HG03575 (cell line): Measurements from ENCODE around the gene HSH2D.
"Not testable (repeated sequence)": the region's sequence is repeated elsewhere in the genome, so short reads cannot be mapped to it uniquely, and the experiment has no call there.

Source experiments
- ATAC-seq: cut with Tn5 transposase; IDR thresholded peaks from one replicate; pipeline ENCODE4 v1.9.1; 2021; ENCODE audit not compliant: unreplicated experiment, insufficient number of reproducible peaks, low FRiP score; ENCODE audit errors: extremely low read depth

Gene HSH2D, protein sequence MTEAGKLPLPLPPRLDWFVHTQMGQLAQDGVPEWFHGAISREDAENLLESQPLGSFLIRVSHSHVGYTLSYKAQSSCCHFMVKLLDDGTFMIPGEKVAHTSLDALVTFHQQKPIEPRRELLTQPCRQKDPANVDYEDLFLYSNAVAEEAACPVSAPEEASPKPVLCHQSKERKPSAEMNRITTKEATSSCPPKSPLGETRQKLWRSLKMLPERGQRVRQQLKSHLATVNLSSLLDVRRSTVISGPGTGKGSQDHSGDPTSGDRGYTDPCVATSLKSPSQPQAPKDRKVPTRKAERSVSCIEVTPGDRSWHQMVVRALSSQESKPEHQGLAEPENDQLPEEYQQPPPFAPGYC

DNA sequence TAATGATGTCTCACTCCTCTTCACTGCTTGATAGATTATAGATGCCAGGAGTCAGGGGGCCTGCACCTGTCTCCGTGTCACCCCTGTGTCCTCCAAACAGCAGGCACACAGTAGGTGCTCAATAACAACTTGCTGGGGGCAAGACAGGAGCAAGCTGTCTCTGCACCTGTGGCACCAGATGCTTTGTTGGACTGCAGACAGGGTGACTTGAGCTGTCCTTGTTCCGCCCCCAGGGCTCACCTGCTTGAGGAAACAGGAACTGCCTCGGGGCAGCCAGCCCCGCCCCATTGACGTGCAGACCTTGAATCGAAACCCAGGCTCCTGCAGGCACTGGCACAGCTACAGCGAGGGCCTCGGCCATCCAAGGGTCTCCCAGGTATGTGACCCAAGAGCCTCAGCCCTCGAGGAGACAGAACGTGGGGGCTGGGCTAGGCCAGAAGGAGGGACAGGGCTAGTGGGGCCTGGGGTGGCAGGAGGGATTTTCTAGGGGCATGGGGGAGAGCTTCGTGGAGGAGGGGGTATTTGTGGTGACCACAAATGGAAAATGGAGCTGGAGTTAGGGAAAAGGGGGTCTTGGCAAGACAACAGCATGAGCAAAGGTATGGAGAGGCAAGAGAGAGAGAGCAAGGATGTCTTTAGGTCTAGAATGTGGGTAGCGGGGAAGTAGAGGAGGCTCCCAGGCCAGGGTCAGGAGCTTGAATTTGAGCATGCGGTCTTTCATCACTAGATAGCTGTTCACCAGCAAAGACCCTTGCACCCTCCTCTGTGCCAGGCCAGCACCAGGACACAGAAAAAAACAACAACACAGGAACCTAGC is at the start of gene HSH2D:
Gene HSH2D (plus strand): TSS at position 287 of the 817 bp plus-strand sequence. CDS start 5,066 bp downstream, outside the sequence.
- ATAC-seq, result no peak

DNA sequence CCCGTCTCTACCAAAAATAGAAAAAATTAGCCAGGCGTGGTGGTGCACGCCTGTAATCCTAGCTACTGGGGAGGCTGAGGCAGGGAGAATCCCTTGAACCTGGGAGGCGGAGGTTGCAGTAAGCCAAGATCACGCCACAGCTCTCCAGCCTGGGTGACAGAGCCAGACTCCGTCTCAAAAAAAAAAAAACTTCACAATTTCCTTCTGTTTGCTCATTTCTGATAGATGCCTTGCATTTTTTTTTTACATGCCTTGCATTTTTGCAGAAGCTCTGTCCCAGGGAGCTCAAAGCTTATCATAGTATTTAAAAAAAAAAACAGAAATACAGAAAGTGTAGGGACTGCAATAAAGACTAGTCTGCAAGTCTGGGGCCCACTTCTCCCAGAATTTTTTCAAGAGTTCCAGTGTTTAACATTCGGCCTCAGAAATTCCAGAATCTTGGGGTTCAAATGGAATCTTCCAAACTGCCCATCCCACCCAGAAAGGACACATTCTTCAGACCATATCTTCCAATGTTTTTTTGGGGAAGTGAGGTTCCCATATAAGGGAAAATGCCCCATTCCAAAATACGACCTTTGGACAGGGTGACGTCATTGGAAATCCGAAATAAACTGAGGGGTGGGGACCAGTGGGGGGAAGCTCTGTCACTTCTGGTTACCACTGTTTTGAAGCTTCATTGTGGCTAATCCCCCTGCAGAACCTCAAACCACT is 49.0 kb upstream of the HSH2D start:
- no peak for ATAC-seq

DNA sequence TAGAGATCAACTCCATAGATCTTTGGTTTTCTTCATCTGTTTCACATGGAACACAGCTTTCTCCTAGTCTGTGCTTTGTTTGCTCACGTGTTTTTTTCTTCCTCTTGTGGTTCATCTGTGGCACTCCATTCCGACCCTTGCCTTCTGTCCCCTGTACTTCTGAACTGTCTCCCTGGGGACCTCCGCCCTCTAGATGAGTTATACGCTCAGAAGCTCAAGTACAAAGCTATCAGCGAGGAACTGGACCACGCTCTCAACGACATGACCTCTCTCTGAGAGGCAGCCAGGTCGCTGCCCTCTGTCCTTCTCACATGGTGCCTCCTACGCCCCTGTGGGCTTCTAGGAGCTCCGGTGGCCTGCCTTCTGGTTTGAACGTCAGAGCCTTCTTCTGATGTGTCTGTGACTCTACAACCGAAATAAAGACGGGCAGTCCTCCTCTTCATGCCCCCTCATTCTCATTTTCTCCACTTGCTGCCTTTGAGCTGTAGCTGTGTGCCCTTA is 48.4 kb upstream of the HSH2D start:
- no peak for ATAC-seq

DNA sequence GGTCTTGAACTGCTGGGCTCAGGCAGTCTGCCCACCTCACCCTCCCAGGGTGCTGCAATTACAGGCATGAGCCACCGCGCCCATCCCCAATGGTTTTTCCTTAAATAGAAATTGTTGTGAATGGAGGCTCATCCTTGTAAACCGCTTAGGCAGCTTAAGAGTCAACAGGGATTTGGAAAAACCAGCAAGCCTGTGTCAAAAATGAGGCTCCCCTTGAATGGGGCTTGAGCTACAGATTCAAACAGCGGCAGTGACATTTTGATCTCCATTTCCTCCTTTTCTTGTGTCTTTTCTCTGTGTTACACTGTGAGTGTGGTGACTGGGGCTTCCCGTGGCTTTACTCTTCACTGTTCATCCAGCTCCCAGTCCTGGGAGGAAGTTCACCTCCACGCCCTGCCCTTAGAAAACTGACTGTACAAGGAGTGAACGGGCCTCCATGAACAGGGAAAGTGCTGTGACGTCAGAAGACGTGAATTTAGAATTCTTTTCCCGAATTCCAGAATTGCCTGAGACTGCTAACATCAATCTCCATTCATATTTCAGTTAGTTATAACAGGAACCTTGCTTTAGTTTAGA is 47.1 kb upstream of the HSH2D start:
- ATAC-seq, result no peak

DNA sequence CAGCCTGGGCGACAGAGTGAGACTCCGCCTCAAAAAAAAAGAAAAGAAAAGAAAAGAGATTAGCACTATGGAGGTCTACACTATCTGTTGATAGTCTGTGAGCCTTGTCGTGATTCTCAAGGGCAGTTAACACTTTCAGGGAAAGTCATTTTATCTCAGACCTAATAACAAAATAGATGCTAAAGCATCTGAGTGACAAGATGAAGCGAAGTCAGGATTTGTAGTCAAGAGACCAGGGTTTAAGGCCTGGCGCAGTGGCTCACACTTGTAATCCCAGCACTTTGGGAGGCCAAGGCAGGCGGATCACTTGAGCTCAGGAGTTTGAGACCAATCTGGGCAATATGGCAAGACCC is 45.1 kb upstream of the HSH2D start:
- ATAC-seq, result no peak

DNA sequence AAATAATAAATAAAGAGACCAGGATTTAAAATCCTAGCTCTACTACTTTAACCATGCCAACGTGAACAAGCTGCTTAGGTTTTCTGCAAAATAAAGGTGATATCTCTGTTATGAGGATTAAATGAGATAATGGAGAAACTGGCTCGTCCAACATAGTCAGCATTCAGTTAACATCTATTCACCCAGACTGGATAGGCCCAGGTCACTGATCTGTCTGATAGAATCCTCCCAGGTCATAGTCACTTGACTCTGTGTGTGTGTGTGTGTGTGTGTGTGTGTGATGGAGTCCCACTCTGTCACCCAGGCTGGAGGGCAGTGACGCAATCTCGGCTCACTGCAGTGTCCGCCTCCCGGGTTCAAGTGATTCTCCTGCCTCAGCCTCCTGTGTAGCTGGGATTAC is 44.7 kb upstream of the HSH2D start:
- no peak for ATAC-seq

DNA sequence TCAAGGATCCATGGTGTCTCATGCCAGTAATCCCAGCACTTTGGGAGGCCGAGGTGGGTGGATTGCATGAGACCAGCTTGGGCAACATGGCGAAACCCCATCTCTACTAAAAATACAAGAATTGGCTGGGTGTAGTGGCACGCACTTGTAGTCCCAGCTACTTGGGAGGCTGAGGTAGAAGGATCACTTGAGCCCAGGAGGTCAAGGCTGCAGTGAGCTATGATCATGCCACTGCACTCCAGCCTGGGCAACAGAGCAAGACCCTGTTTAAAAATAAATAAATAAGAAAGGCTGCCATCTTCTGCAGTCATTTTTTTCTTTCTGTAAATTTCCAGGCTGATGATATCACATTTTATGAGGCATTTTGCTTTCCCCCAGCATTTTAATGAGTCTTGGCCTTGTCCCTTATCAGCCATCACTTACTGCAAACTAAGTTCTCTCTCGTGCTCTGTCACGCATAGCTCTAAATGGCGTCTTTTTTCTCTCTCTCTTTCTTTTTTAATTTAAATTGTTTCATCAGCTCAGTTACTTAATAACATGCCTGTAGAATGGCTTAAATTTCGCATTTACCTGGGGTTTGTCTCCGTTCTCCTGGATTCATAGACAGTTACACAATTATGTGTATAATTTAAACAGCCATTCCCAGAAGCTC is 44.0 kb upstream of the HSH2D start:
- ATAC-seq, result not testable (repeated sequence)

DNA sequence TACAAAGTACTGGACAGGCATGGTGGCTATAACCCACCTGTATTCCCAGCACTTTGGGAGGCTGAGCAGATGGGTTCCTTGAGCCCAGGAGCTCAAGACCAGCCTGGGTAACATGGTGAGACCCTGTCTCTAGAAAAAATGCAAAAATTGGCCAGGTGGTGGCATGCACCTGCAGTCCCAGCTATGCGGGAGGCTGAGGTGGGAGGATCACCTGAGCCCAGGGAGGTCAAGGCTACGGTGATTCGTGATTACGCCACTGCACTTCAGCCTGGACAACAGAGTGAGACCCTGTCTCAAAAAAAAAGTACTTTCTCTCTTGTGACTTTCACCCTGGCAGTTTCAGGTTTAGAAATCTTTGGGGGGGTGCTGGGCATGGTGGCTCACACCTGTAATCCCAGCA is 43.0 kb upstream of the HSH2D start:
- no peak for ATAC-seq

DNA sequence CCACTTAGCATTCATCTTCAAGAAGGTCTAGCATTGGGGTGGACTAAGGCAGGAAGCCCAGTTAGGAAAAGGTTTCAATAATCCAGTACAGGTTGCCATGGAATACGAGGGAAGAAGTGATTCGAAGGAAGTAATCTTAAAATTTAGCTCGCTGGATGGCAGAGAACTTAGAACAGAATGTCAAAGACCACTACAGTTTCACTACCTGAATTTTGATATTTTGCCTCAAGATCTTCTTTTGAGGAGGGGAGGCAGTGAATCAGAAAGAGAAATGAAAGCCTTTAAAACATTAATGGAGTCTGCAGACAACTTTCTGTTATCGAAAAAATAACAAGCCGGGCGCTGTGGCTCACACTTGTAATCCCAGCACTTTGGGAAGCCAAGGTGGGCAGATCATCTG is 38.8 kb upstream of the HSH2D start:
- ATAC-seq, result no peak

DNA sequence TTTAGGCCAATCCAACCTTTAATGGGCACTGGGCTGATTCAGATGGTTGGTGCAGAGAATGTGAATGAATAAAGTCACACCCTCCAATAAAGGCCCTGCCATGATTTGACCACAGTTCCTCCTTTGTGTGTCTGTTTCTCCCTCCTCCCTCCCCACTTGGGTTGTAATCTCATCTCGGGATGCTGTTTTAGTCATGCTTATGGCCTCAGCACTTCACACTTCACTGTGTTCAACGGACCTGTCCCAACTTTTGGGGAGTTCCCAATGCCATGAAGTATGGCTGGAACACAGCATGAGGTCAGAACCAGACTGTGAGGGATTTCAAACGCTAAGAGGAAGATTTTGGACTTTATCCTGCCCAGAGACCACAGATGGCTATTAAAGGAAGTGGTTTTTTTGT is 37.4 kb upstream of the HSH2D start:
- no peak for ATAC-seq

DNA sequence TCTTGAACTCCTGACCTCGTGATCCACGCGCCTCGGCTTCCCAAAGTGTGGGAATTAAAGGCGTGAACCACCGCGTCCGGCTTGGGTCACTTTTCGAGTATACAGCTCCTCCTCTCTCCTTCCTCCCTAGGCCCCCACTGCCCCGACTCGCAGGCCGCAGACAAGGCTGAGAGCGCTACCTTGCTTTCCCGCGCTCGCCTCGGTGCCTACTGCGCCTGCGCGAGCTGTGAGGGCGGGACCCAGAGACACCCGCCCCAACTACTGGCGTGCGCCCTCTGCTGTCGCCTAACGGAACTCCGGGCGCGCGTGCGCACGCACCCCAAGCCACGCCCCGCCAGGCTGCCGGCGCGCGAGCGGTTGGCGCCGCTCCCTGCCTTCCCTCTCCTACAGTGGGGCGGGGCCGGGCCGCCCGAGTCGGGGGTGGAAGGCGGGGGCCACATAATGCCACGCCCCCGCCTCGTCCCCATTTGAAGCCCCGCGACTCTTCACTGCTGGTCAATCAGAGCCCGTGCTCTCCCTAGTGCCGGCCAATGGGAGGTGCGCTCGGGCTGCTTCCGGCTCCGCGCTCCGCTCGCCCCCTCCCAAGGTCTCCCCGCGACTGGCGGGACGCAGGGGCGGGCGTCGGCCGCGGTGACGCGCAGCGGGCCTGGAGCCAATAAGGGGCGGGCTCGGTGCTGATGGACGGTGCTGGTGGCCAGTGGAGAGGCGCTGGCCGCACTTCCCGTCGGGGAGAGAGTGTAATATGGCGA is 32.2 kb upstream of the HSH2D start, which contains the start of gene RAB8A:
Gene RAB8A (plus strand): TSS at position 730 of the 749 bp plus-strand sequence. CDS start 13 bp downstream, at position 743.
- peak; percentile 40 for ATAC-seq

DNA sequence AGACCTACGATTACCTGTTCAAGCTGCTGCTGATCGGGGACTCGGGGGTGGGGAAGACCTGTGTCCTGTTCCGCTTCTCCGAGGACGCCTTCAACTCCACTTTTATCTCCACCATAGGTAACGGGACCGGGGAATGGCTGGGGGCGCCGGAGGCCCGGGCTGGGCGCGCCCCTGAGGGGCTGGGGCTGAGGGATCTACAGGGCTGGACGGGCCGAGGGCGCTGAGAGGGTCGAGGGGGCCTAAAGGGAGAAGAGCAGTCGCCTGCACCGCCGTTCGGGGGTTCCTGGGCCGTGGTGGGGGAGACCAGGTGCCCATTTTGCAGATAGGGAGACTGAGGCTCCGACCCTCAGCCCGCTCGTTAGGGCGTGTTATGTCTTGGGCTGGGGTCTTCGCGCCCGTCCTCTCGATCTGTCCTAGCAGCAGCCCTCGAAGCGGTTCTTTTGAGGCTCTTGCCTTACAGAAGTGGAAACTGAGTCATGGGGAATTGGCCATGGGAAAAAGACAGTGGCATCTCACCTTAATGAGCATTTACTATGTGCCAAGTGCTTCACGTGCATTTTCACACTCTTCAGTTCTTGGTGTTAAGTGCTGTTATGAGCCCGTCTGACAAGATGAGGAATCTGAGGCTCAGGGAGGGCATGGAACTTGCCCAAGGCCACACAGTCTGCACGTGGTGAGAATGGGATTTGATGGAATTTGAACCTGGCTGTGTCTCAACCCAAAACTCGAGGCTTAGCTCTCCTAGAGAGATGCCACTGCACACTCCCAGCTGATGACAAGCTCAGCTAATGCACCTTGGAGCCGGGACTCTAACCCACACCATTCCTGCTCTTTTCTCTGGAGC is 31.4 kb upstream of the HSH2D start:
- no peak for ATAC-seq

DNA sequence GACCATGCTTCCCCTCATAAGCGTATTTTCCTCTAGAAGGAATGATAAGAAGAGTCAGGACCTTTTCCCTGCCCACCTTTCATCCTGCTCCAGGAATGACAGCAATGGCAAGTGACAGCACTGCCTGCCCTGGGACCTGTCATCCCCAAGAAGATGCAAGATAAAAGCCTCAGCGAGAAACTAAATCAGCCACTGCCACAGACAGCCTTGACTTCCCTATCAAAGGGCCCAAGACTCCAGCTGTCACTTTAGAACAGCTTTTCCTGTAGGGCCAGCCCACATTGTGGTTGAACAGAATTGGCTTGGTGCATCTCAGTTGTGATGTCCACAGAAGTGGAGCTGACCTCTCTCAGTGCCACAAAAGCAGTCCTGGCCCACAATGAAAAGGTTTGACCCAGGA is 30.7 kb upstream of the HSH2D start:
- ATAC-seq, result no peak

DNA sequence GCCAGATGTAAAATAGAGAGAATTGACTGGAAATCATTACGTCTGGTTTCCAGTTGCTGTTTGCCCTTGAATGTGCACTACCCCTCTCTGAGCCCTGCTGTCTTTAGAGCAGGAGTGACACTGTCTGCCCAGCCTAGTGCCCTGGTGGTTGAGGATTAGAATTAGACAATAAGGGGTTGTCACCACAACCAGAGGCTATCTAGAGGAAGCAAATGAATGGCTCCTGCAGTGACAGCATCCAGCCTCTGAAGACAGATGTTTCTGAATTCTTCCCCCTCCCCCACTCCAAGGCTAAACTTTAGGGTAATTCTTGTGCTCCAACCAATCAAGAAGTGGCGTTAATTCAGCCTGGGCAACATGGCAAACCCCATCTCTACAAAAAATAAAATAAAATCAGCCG is 29.8 kb upstream of the HSH2D start:
- no peak for ATAC-seq

DNA sequence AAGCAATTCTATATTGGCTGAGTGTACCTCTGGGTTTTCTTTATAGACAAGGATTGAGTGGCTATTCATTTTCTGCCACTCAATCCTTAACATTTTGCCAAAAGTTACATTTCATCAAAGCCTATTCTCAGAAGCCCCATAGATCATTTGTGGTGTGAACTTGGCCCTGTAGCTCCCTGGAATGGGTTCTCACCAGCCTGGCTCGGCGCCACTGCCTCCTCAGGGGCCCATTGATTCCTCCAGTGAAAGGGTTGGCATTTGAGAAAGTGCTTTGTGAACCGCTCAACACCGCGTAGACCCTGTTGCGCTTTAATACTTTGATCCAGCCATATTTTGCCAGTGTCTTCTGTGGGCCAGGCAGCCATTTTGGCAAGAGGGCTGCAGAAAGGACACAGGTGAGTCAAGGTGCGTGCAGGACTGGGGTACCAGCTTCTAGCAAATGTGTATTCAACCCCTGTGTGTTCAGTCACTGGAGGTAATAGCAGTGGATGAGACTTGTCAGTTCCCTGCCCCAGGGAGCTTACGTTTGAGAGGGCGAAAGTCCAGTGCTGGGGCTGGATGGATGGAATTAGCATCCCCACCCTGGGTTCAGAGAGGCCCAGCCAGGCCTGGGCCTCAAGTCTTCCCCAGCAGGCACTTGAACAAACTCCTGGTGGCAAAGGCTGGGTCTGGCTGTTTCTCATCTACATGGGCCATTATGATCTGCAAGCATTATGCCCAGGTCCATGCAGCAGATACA is 28.0 kb upstream of the HSH2D start:
- no peak for ATAC-seq

DNA sequence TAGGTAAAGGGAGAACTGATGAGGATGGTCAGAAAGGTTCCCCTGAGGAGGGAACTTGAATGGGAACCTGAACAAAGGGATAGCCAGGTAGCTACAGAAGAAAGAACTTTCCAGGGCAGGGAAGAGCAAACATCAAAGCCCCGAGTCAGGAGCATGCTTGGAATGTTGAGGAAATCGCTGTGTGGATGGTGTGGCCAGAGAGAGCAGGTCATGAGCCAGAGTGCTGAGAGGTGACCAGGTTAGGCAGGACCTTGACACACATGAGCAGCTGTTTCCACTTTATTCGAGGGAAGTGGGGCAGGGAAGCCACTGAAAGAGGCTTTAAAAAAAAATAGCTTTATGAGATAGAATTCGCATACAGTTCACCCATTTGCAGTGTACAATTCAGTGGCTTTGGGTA is 27.4 kb upstream of the HSH2D start:
- ATAC-seq, result no peak

DNA sequence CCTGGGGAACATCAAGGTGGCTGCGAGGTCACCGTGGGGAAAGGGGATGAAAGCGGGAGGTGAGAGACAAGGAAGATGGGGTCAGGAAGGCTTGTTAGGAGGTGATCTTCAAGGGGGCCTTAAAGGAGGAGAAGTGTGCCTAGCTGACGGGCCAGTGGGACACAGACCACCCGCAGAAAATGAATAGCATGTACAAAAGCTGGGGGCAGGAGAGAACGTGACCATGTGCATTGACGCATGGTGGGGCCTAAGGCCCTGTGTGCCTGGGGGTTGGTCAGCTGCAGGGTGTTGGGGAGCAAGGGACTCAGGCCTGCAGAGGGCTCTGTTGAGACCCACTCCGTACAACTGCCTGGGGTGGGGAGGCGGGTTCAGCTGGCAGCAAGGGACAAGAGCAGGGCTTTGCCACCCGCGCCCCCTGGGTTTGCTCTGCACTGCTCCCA is 25.9 kb upstream of the HSH2D start:
- ATAC-seq, result no peak
